Panc1 (cell line): ENCODE results near the gene EXOSC7. TPM values are rescaled to one million over a fixed set of nuclear protein-coding genes. Genes with fewer than 3 reads are reported as not detected.

Source experiments
- ATAC-seq: fragments of 200-7000 bp; cut with Tn5 transposase; 2 replicates; pipeline ENCODE4 v1.9.1; 2020; ENCODE audit warnings: mild to moderate bottlenecking, moderate library complexity
- BruUV-seq: library from RNA; stranded (reverse); fragments of 400-500 nt; replicated peaks from 2 replicates; lab custom pipeline; 2021; lab: Mats Ljungman, UMichigan
- CTCF ChIA-PET: fragments of 300-600 bp; sonication (Branson Sonifier 250); formaldehyde crosslinking; loops from one replicate; lab custom pipeline; 2022; ENCODE audit warnings: antibody characterized with exemption; lab: Charles Lee
- POLR2A ChIA-PET: fragments of 300-600 bp; sonication (Branson Sonifier 250); formaldehyde crosslinking; loops from one replicate; lab custom pipeline; 2022; ENCODE audit warnings: antibody characterized with exemption; lab: Charles Lee
- DNase-seq: peaks from one replicate; pipeline ENCODE4 v3.0.0-alpha.2; 2010; ENCODE audit warnings: low read depth, low spot score
- H3K27ac ChIP-seq: 2 replicates; pipeline ENCODE4 v1.5.1; 2011; ENCODE audit warnings: mild to moderate bottlenecking, low read length, inconsistent platforms
- H3K27me3 ChIP-seq: fragments of 200-500 bp; sonication (Bioruptor generic); 2 replicates; pipeline ENCODE4 v1.6.0; 2014; ENCODE audit warnings: low read length, inconsistent platforms; ENCODE audit not compliant: control insufficient read depth, insufficient read depth
- H3K36me3 ChIP-seq: fragments of 200-500 bp; sonication (Bioruptor generic); 2 replicates; pipeline ENCODE4 v1.5.1; 2014; ENCODE audit warnings: inconsistent platforms, mild to moderate bottlenecking, low read length, moderate library complexity; ENCODE audit not compliant: control insufficient read depth, insufficient read depth
- H3K4me1 ChIP-seq: 2 replicates; pipeline ENCODE4 v1.5.1; 2011; ENCODE audit warnings: inconsistent platforms, mild to moderate bottlenecking, low read length, moderate library complexity; ENCODE audit not compliant: control insufficient read depth, insufficient read depth
- H3K4me3 ChIP-seq, 2 experiments: 2 replicates each; pipeline ENCODE4 v1.5.1; 2011 to 2012; ENCODE audit warnings: low read depth in 2 of 2, low read length in 2 of 2, mild to moderate bottlenecking in 2 of 2, inconsistent platforms in 1 of 2, moderate library complexity in 1 of 2
- H3K9me3 ChIP-seq: fragments of 200-500 bp; sonication (Bioruptor generic); 2 replicates; pipeline ENCODE4 v1.5.1; 2014; ENCODE audit warnings: low read depth, mild to moderate bottlenecking, inconsistent platforms, low read length, moderate library complexity; ENCODE audit not compliant: control insufficient read depth, insufficient read depth
- POLR2AphosphoS5 ChIP-seq: IDR thresholded peaks from 2 replicates; pipeline ENCODE4 v1.6.1; 2012; ENCODE audit warnings: mild to moderate bottlenecking, low read depth, low read length, moderate library complexity
- SIN3A ChIP-seq: IDR thresholded peaks from 2 replicates; pipeline ENCODE4 v1.6.1; 2012; ENCODE audit warnings: low read depth, mild to moderate bottlenecking, low read length, moderate library complexity, borderline replicate concordance; ENCODE audit not compliant: insufficient read depth
- TCF7L2 ChIP-seq: IDR thresholded peaks from 2 replicates; pipeline ENCODE4 v1.6.1; 2011; ENCODE audit warnings: mild to moderate bottlenecking, low read depth, low read length, inconsistent platforms
- in situ Hi-C: cut with HindIII; loops from 2 replicates; pipeline ENCODE4 v1.10.0; 2016; ENCODE audit warnings: low sequenced_read_pairs, low pct_unique_long_range_greater_than_20kb
- intact Hi-C: fragments of 100-400 bp; cut with micrococcal nuclease; formaldehyde crosslinking; loops from one replicate; pipeline ENCODE4 v1.10.0; 2022; ENCODE audit not compliant: unreplicated experiment
- total RNA-seq: library from RNA; stranded (reverse); gene quantifications from one replicate; pipeline ENCODE4 v1.2.1, GENCODE V29; 2021; ENCODE audit not compliant: unreplicated experiment
- TF ChIP-seq, protein P1 (sequence below): fragments of 450-650 bp; IDR thresholded peaks from 2 replicates; pipeline ENCODE4 v1.5.1; 2017; ENCODE audit warnings: mild to moderate bottlenecking
- TF ChIP-seq, protein P2 (sequence below), 2 experiments: IDR thresholded peaks; 2 replicates each; pipeline ENCODE4 v1.6.1; 2011 to 2012; ENCODE audit warnings: low read depth in 2 of 2, control low read depth in 1 of 2, low read length in 1 of 2, mild to moderate bottlenecking in 1 of 2, moderate library complexity in 1 of 2; ENCODE audit not compliant: insufficient read depth in 1 of 2

The EXOSC7 gene
- total RNA-seq, 1 experiment from 2014 or later = 38.4 TPM

DNA sequence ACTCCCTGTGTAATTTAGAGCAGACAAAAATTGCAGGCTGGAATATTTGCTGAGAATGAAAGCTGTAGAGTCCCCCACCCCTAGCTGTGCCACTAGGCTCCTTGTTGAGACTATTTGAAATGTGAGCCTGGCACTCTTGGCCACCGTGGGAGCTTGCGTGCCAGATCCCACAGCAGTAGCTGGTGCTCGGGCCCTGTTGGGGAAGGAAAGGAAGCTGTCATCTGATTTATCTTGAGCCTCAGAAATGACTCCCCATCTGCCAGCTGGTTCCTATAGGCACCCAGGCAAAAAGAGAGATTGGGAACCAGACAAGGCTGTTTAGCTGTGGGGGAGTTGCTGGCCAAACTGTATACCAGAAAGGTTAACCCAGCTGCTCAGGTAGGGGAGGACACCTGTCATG lies 26.7 kb downstream of the EXOSC7 start:
- DNase-seq = no peak
- Histone ChIP-seq H3K27ac (no peak overlapping the region), H3K4me3 (no peak overlapping the region), H3K4me1 (no peaks in the 10 kb centered on the region), H3K27me3 (no peaks in the 10 kb centered on the region), H3K36me3 (peaks cover 6% of the 10 kb centered on the region), H3K9me3 (no peaks in the 10 kb centered on the region)
- ChIA-PET CTCF (no interaction called here), POLR2A (no interaction called here)
- ATAC-seq = no peak
- intact Hi-C loops (no loop called here), in situ Hi-C loops (no loop called here)
- no TSS peak for BruUV-seq
- TF ChIP-seq, protein P1, sequence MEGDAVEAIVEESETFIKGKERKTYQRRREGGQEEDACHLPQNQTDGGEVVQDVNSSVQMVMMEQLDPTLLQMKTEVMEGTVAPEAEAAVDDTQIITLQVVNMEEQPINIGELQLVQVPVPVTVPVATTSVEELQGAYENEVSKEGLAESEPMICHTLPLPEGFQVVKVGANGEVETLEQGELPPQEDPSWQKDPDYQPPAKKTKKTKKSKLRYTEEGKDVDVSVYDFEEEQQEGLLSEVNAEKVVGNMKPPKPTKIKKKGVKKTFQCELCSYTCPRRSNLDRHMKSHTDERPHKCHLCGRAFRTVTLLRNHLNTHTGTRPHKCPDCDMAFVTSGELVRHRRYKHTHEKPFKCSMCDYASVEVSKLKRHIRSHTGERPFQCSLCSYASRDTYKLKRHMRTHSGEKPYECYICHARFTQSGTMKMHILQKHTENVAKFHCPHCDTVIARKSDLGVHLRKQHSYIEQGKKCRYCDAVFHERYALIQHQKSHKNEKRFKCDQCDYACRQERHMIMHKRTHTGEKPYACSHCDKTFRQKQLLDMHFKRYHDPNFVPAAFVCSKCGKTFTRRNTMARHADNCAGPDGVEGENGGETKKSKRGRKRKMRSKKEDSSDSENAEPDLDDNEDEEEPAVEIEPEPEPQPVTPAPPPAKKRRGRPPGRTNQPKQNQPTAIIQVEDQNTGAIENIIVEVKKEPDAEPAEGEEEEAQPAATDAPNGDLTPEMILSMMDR = no peak
- no peak for TF ChIP-seq TCF7L2
- TF ChIP-seq SIN3A = no peak
- TF ChIP-seq, protein P2, sequence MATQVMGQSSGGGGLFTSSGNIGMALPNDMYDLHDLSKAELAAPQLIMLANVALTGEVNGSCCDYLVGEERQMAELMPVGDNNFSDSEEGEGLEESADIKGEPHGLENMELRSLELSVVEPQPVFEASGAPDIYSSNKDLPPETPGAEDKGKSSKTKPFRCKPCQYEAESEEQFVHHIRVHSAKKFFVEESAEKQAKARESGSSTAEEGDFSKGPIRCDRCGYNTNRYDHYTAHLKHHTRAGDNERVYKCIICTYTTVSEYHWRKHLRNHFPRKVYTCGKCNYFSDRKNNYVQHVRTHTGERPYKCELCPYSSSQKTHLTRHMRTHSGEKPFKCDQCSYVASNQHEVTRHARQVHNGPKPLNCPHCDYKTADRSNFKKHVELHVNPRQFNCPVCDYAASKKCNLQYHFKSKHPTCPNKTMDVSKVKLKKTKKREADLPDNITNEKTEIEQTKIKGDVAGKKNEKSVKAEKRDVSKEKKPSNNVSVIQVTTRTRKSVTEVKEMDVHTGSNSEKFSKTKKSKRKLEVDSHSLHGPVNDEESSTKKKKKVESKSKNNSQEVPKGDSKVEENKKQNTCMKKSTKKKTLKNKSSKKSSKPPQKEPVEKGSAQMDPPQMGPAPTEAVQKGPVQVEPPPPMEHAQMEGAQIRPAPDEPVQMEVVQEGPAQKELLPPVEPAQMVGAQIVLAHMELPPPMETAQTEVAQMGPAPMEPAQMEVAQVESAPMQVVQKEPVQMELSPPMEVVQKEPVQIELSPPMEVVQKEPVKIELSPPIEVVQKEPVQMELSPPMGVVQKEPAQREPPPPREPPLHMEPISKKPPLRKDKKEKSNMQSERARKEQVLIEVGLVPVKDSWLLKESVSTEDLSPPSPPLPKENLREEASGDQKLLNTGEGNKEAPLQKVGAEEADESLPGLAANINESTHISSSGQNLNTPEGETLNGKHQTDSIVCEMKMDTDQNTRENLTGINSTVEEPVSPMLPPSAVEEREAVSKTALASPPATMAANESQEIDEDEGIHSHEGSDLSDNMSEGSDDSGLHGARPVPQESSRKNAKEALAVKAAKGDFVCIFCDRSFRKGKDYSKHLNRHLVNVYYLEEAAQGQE (IDR thresholded peaks at IDR 0.05; ENCODE audit: insufficient read depth in 1 of 2, low read depth in 2 of 2, low read length in 1 of 2) = no peak
- TF ChIP-seq POLR2AphosphoS5 = no peak

DNA sequence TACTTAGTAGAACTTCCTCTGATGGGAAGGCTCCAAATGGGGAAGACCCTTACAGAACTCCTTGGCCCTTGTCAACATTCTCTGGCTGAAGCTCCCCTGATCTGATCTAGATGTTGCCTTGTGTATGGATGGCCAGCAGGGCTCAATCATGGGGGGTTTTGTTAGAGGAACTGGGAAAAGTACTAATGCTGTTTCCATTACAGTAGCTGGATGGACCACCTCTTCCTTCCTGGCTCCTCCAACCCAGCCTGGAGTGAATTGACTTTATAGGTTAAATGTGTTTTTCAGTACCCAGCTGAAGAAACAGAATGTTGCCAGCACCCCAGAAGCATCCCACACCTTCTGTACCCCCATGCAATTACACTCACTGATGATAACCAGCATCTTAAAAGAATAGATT lies 27.4 kb downstream of the EXOSC7 start:
- ATAC-seq (no peak), DNase-seq (no peak)
- TF ChIP-seq TCF7L2 (no peak), SIN3A (no peak), POLR2AphosphoS5 (no peak)
- TF ChIP-seq, protein P1 = no peak
- TF ChIP-seq, protein P2 (IDR thresholded peaks at IDR 0.05; ENCODE audit: insufficient read depth in 1 of 2, low read depth in 2 of 2, low read length in 1 of 2) = no peak
- POLR2A ChIA-PET = no interaction called here
- no peaks in the 10 kb centered on the region for H3K4me1 ChIP-seq
- no peak overlapping the region for H3K4me3 ChIP-seq
- H3K27ac ChIP-seq = no peak overlapping the region
- H3K27me3 ChIP-seq = no peaks in the 10 kb centered on the region
- CTCF ChIA-PET = no interaction called here
- no TSS peak for BruUV-seq
- intact Hi-C loops = no loop called here
- in situ Hi-C loops = no loop called here
- H3K9me3 ChIP-seq = no peaks in the 10 kb centered on the region
- peaks cover 6% of the 10 kb centered on the region for H3K36me3 ChIP-seq
